ENCODE results near the gene LCP2. TPM values are rescaled to one million over a fixed set of nuclear protein-coding genes. Genes with fewer than 3 reads are reported as not detected.

The LCP2 gene
- total and polyA plus RNA-seq, 2 experiments from 2014 or later, result not detected

DNA sequence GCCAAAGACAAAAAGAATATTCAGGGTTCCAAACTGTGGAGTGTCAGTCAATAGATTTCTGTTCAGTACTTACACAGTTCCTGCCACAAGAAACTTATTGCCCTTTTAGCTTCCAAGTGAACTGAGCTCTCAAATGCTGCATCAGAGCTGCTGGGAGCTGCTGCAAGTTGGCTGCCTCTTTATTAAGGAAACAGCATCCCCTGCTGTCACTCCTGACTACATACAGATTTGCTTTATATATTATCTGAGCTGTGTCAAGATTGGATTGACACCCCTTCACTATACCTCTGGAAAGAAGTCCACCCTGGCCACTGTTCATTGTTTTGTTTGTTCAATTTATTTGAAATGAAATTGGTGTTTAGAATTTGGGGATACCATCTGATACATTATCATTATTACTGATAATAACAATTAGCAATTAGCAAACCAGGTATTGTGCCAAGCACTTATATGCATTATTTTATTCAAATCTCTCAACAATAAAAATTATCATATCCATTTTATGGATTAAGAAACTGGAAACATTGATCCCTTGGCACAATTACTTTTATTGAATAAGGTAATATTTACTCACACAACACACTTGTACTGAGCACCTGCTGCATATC, 81.2 kb downstream of the LCP2 start:
- no peak overlapping the region for H3K4me3 ChIP-seq
- H3K4me1 ChIP-seq (ENCODE audit: low read depth), result no peaks in the 10 kb centered on the region
- no peaks in the 10 kb centered on the region for H3K9me3 ChIP-seq (ENCODE audit: low read depth)
- no peak overlapping the region for H3K27ac ChIP-seq
- DNase-seq (ENCODE audit: low read depth in 1 of 2, low spot score in 1 of 2), result peak; percentile 69 to 78
- H3K27me3 ChIP-seq, result no peaks in the 10 kb centered on the region
- H3K36me3 ChIP-seq, result no peaks in the 10 kb centered on the region
- TF ChIP-seq, protein P1, sequence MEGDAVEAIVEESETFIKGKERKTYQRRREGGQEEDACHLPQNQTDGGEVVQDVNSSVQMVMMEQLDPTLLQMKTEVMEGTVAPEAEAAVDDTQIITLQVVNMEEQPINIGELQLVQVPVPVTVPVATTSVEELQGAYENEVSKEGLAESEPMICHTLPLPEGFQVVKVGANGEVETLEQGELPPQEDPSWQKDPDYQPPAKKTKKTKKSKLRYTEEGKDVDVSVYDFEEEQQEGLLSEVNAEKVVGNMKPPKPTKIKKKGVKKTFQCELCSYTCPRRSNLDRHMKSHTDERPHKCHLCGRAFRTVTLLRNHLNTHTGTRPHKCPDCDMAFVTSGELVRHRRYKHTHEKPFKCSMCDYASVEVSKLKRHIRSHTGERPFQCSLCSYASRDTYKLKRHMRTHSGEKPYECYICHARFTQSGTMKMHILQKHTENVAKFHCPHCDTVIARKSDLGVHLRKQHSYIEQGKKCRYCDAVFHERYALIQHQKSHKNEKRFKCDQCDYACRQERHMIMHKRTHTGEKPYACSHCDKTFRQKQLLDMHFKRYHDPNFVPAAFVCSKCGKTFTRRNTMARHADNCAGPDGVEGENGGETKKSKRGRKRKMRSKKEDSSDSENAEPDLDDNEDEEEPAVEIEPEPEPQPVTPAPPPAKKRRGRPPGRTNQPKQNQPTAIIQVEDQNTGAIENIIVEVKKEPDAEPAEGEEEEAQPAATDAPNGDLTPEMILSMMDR (IDR thresholded peaks at IDR 0.05; ENCODE audit: low read depth, low read length), result peak; percentile 66

DNA sequence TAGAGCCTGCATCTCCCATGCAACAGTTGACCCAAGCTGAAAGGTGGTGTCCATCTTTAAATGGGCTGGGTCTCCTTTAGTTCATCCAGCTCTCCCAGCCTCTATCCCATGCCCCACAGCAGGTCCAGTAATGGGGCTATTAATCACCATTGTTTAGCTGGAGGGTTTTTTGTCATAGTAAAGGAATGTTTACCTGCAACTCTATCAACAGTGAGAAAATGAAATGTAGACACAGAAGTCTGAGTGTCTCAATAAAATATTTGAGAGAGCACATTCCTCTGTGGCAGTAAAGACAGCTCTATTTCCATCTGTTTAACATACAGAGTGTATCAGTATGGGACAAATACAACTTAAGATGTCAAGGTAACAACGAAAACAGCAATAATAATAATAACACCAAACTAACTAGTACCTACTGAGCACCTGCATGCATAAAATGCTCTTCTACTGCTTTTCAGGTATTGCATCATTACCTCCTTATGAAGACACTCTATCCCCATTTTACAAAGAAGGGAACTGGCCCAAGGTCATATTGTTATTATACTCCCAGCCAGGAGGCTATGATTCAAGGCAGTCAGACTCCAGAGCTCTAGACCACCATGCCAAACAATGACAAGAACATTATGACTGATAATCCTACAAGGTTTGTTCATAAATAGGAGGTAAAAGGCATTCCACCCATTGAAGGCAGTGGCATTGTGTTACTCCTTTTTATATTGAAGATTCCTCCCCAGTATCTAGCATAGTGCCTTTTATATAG, 85.8 kb downstream of the LCP2 start:
- TF ChIP-seq, protein P1 (IDR thresholded peaks at IDR 0.05; ENCODE audit: low read depth, low read length), result no peak

DNA sequence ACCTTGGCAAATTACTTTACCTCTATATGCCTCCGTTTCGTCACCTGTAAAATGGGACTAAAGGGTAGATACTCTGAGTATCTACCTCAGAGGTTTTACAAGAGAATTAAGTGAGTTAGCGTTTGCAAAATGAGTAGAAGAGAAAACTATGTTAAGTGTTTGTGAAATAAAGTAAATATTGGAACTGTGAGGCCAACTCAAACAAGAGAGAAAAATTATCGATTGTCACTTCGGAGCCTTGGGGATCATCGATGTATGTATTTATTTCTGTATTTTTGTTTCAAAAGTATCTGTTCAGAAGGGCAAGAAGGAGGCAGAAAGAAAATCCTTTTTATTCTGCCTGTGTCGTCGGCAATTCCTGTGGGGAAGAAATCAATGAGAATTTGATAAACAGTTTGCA, 90.6 kb downstream of the LCP2 start:
- H3K36me3 ChIP-seq, result no peaks in the 10 kb centered on the region
- TF ChIP-seq, protein P1 (IDR thresholded peaks at IDR 0.05; ENCODE audit: low read depth, low read length), result no peak
- H3K4me3 ChIP-seq, result no peak overlapping the region
- no peak overlapping the region for H3K27ac ChIP-seq
- H3K9me3 ChIP-seq (ENCODE audit: low read depth), result no peaks in the 10 kb centered on the region
- DNase-seq (ENCODE audit: low read depth in 1 of 2, low spot score in 1 of 2), result no peak
- H3K4me1 ChIP-seq (ENCODE audit: low read depth), result no peaks in the 10 kb centered on the region
- no peaks in the 10 kb centered on the region for H3K27me3 ChIP-seq

More for the DNA sequence above, 85.8 kb downstream of the LCP2 start:
- H3K36me3 ChIP-seq, result no peaks in the 10 kb centered on the region
- no peaks in the 10 kb centered on the region for H3K4me1 ChIP-seq (ENCODE audit: low read depth)
- H3K4me3 ChIP-seq, result no peak overlapping the region
- H3K27me3 ChIP-seq, result no peaks in the 10 kb centered on the region
- no peak for DNase-seq (ENCODE audit: low read depth in 1 of 2, low spot score in 1 of 2)
- H3K27ac ChIP-seq, result no peak overlapping the region
- H3K9me3 ChIP-seq (ENCODE audit: low read depth), result no peaks in the 10 kb centered on the region

DNA sequence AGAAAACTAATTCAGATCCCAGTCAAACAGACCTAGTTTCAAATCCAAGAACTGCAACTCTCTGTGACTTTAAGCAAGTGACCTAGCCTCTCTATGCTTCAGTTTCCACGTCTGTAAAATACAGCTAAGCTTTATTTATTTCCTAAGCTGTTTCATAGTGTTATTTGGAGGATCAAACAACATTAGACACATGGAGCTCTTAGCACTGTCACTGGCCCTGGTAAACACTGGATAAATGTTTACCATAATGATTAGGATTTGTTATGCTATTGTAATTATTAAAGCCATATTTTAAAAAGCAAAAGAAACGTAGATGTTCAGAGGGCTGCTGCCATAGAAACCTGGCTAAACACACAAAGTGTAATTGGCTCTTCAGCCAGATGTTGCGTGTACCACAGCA, 91.4 kb downstream of the LCP2 start:
- TF ChIP-seq, protein P1 (IDR thresholded peaks at IDR 0.05; ENCODE audit: low read depth, low read length), result no peak
- no peaks in the 10 kb centered on the region for H3K36me3 ChIP-seq
- no peak overlapping the region for H3K27ac ChIP-seq
- no peaks in the 10 kb centered on the region for H3K4me1 ChIP-seq (ENCODE audit: low read depth)
- H3K9me3 ChIP-seq (ENCODE audit: low read depth), result no peaks in the 10 kb centered on the region
- no peak overlapping the region for H3K4me3 ChIP-seq
- no peak for DNase-seq (ENCODE audit: low read depth in 1 of 2, low spot score in 1 of 2)
- no peaks in the 10 kb centered on the region for H3K27me3 ChIP-seq

DNA sequence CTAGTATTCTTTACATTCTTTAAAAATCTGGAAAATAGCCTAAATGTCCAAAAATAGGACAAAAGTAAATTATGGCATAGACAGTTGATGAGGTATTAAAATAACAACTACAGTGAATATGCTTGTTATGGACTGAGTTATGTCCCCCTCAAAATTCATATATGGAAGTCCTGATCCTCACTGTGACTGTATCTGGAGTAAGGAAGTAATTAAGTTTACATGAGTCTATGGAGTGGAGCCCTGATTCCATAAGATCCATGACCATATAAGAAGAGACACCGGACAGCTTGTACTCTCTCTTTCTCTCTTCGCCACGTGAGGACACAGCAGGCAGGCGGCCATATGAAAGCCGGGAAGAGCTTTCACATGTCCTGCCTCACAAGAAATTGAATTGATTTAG, 93.4 kb downstream of the LCP2 start:
- no peaks in the 10 kb centered on the region for H3K9me3 ChIP-seq (ENCODE audit: low read depth)
- TF ChIP-seq, protein P1 (IDR thresholded peaks at IDR 0.05; ENCODE audit: low read depth, low read length), result no peak
- H3K4me3 ChIP-seq, result no peak overlapping the region
- H3K4me1 ChIP-seq (ENCODE audit: low read depth), result no peaks in the 10 kb centered on the region
- no peak overlapping the region for H3K27ac ChIP-seq
- H3K36me3 ChIP-seq, result no peaks in the 10 kb centered on the region
- H3K27me3 ChIP-seq, result no peaks in the 10 kb centered on the region
- no peak for DNase-seq (ENCODE audit: low read depth in 1 of 2, low spot score in 1 of 2)

Measured in cardiac muscle cell (in vitro differentiated cells and primary cell).